ENCODE measurements around the gene OR56A5. TPM values are rescaled to one million over a fixed set of nuclear protein-coding genes. Genes with fewer than 3 reads are reported as not detected.

The OR56A5 gene
- total RNA-seq, 4 donors from 2014 or later = not detected

GRCh38 chr11:5928811-5929210, 39.5 kb downstream of the OR56A5 start:
- WGBS, 2 donors = 67 to 94% methylated on average over 7 of the region's 15 CpGs
- no peaks in the 10 kb centered on the region for H3K36me3 ChIP-seq
- no peak overlapping the region for H3K4me3 ChIP-seq
- TF ChIP-seq POLR2A (IDR thresholded peaks at IDR 0.05) (no peak), CTCF (IDR thresholded peaks at IDR 0.05) (no peak)
- H3K27ac ChIP-seq = no peak overlapping the region
- H3K4me1 ChIP-seq = no peaks in the 10 kb centered on the region
- no peaks in the 10 kb centered on the region for H3K27me3 ChIP-seq
- intact Hi-C loops (cut with DNase I) = no loop called here
- no peak for DNase-seq
- H3K9me3 ChIP-seq = peaks cover 0 to 10% (median 0%) of the 10 kb centered on the region in 3 donors

GRCh38 chr11:5928271-5928670, 40.0 kb downstream of the OR56A5 start:
- intact Hi-C loops (cut with DNase I) = no loop called here
- TF ChIP-seq CTCF (IDR thresholded peaks at IDR 0.05) (no peak), POLR2A (IDR thresholded peaks at IDR 0.05) (no peak)
- no peaks in the 10 kb centered on the region for H3K27me3 ChIP-seq
- H3K9me3 ChIP-seq = peaks cover 0 to 10% (median 0%) of the 10 kb centered on the region in 3 donors
- no peaks in the 10 kb centered on the region for H3K4me1 ChIP-seq
- H3K27ac ChIP-seq = no peak overlapping the region
- no peak overlapping the region for H3K4me3 ChIP-seq
- WGBS, 2 donors = 90 to 91% methylated on average over 17 of the region's 17 CpGs
- DNase-seq = no peak
- no peaks in the 10 kb centered on the region for H3K36me3 ChIP-seq

- no peak overlapping the region for H3K4me3 ChIP-seq
- DNase-seq = no peak
- no peaks in the 10 kb centered on the region for H3K9me3 ChIP-seq
- intact Hi-C loops (cut with DNase I) = no loop called here
- no peak overlapping the region for H3K27ac ChIP-seq
- H3K4me1 ChIP-seq = no peaks in the 10 kb centered on the region
- TF ChIP-seq POLR2A (IDR thresholded peaks at IDR 0.05) (no peak), CTCF (IDR thresholded peaks at IDR 0.05) (no peak)
- no peaks in the 10 kb centered on the region for H3K27me3 ChIP-seq
- H3K36me3 ChIP-seq = no peaks in the 10 kb centered on the region
Observed at GRCh38 chr11:5923794-5924193, 44.5 kb downstream of the OR56A5 start.

GRCh38 chr11:5923427-5923776, 44.9 kb downstream of the OR56A5 start:
- DNase-seq = no peak
- Histone ChIP-seq H3K4me3 (no peak overlapping the region), H3K4me1 (no peaks in the 10 kb centered on the region), H3K9me3 (no peaks in the 10 kb centered on the region), H3K27me3 (no peaks in the 10 kb centered on the region), H3K27ac (no peak overlapping the region), H3K36me3 (no peaks in the 10 kb centered on the region)
- TF ChIP-seq POLR2A (IDR thresholded peaks at IDR 0.05) = no peak
- intact Hi-C loops (cut with DNase I) = no loop called here

GRCh38 chr11:5922749-5923426, 45.4 kb downstream of the OR56A5 start:
- no peak for TF ChIP-seq POLR2A (IDR thresholded peaks at IDR 0.05)
- no peak for TF ChIP-seq CTCF (IDR thresholded peaks at IDR 0.05)
- DNase-seq = no peak
- Histone ChIP-seq H3K27ac (no peak overlapping the region), H3K4me3 (no peak overlapping the region), H3K27me3 (no peaks in the 10 kb centered on the region), H3K36me3 (no peaks in the 10 kb centered on the region), H3K9me3 (no peaks in the 10 kb centered on the region), H3K4me1 (no peaks in the 10 kb centered on the region)
- intact Hi-C loops (cut with DNase I) = no loop called here
- 37 to 50% methylated on average over 2 of the region's 2 CpGs for WGBS, 2 donors

Small RNA genes within 50 kb of the gene (small RNA-seq; reads per million reads assigned to genes)
- 0 to 0.14 (median 0) reads per million in 4 donors for gene RNA5SP329

Other genes starting within 250 kb of the OR56A5 start
- gene OR56B1, start 232.0 kb downstream of the OR56A5 start, total RNA-seq = not detected
- gene OR52N4, start 214.3 kb downstream of the OR56A5 start, total RNA-seq = not detected
- not detected for gene OR52N5, start 185.1 kb downstream of the OR56A5 start, total RNA-seq
- gene OR52N1, start 177.2 kb downstream of the OR56A5 start, total RNA-seq = not detected
- gene OR52N2, start 159.6 kb downstream of the OR56A5 start, total RNA-seq = not detected
- gene OR52E6, start 126.6 kb downstream of the OR56A5 start, total RNA-seq = not detected
- gene OR52E8, start 110.8 kb downstream of the OR56A5 start, total RNA-seq = not detected
- gene OR52E4, start 87.9 kb downstream of the OR56A5 start, total RNA-seq = not detected
- gene OR52E5, start 75.3 kb downstream of the OR56A5 start, total RNA-seq = not detected
- not detected for gene OR56A3, start 26.2 kb downstream of the OR56A5 start, total RNA-seq
- gene OR52L1, start 18.5 kb upstream of the OR56A5 start, total RNA-seq = not detected
- gene OR56A4, start 38.5 kb upstream of the OR56A5 start, total RNA-seq = not detected
- not detected for gene OR56A1, start 62.3 kb upstream of the OR56A5 start, total RNA-seq
- gene OR56B4, start 139.2 kb upstream of the OR56A5 start, total RNA-seq = not detected
- gene OR52B2, start 201.8 kb upstream of the OR56A5 start, total RNA-seq = not detected
- not detected for gene OR52W1, start 230.7 kb upstream of the OR56A5 start, total RNA-seq
- not detected for gene C11orf42, start 237.1 kb upstream of the OR56A5 start, total RNA-seq

All from esophagus squamous epithelium (tissue), 5 donors.